Kidney (tissue), 14 donors: ENCODE results near the gene NPRL2. TPM values are rescaled to one million over a fixed set of nuclear protein-coding genes. Genes with fewer than 3 reads are reported as not detected.

Experiments
- DNase-seq, 5 donors: peaks; one replicate each; pipeline ENCODE4 v3.0.0-alpha.2; 2013 to 2020
- FAIRE-seq: peaks from 2 replicates; lab custom pipeline; 2012; peaks lifted over from hg19 to GRCh38; lab: Jason Lieb, UNC
- H3K27ac ChIP-seq, 2 donors: one replicate each; pipeline ENCODE4 v1.7.0; 2013; ENCODE audit warnings: low read depth in 2 of 2, low read length in 2 of 2, inconsistent platforms in 1 of 2
- H3K27me3 ChIP-seq: one replicate; pipeline ENCODE4 v1.7.1; 2013; ENCODE audit warnings: low read length, inconsistent platforms; ENCODE audit not compliant: control insufficient read depth, insufficient read depth
- H3K36me3 ChIP-seq, 3 donors: one replicate each; pipeline versions ENCODE4 v1.7.0 to v1.7.1; 2013; ENCODE audit warnings: low read length in 3 of 3, control low read depth in 1 of 3, inconsistent platforms in 1 of 3; ENCODE audit not compliant: insufficient read depth in 3 of 3, control insufficient read depth in 2 of 3
- H3K4me1 ChIP-seq, 3 donors: one replicate each; pipeline versions ENCODE4 v1.7.0 to v1.7.1; 2013; ENCODE audit warnings: low read length in 3 of 3, inconsistent platforms in 1 of 3, low read depth in 1 of 3; ENCODE audit not compliant: control insufficient read depth in 2 of 3, insufficient read depth in 2 of 3
- H3K4me3 ChIP-seq, 3 donors: one replicate each; pipeline versions ENCODE4 v1.7.0 to v1.8.1; 2013; ENCODE audit warnings: low read length in 3 of 3, control low read depth in 1 of 3, inconsistent platforms in 1 of 3
- H3K9ac ChIP-seq, 3 donors: one replicate each; pipeline versions ENCODE4 v1.7.0 to v1.7.1; 2013; ENCODE audit warnings: low read length in 3 of 3, control low read depth in 1 of 3, inconsistent platforms in 1 of 3
- H3K9me3 ChIP-seq, 3 donors: one replicate each; pipeline versions ENCODE4 v1.7.0 to v1.7.1; 2013; ENCODE audit warnings: low read length in 3 of 3, control low read depth in 1 of 3, inconsistent platforms in 1 of 3; ENCODE audit not compliant: control insufficient read depth in 2 of 3, insufficient read depth in 1 of 3
- CTCF ChIP-seq: IDR thresholded peaks from 3 replicates; pipeline ENCODE4 v1.5.1; 2012; ENCODE audit warnings: mild to moderate bottlenecking, moderate library complexity, borderline replicate concordance; ENCODE audit not compliant: insufficient read depth; ENCODE audit errors: extremely low read depth
- intact Hi-C: fragments of 100-400 bp; cut with DNase I; formaldehyde crosslinking; loops from one replicate; pipeline ENCODE4 v1.11.1; 2022
- polyA plus RNA-seq: library from polyadenylated mRNA; stranded (reverse); fragments of 350-450 nt; fragmentation: Illumina TruSeq; extraction: RNeasy Lipid Tissue Mini Kit (QIAGEN cat#74804); gene quantifications from one replicate; pipeline ENCODE4 v1.2.3, GENCODE V29; 2014; ENCODE audit warnings: low read depth, low replicate concordance; ENCODE audit not compliant: insufficient read depth
- total RNA-seq: library from RNA; stranded (reverse); fragmentation: NEBNext Ultra II Directional; extraction: Animal tissue kit (Norgen Biotek cat#: 25700); gene quantifications from one replicate; pipeline ENCODE4 v1.2.1, GENCODE V29; 2021
- donor health status: control.
- donor health status: control.
- donor health status: control.
- donor health status: control.
- donor health status: control.
- donor health status: DM: yes; HTN: yes; CAD: no.
- donor health status: Normal renal cell carcinoma (clear cell type).

NPRL2 gene
- total and polyA plus RNA-seq, 2 donors from 2014 or later = 23.5 to 39.8 TPM

- Histone ChIP-seq H3K36me3 (peaks cover 3 to 15% (median 12%) of the 10 kb centered on the region in 3 donors), H3K4me3 (peak overlapping the region in 1 of 3 donors; percentile 25), H3K9me3 (no peaks in the 10 kb centered on the region), H3K27ac (peak overlapping the region; percentile 86 to 87), H3K9ac (peak overlapping the region in 1 of 3 donors; percentile 38), H3K27me3 (no peaks in the 10 kb centered on the region), H3K4me1 (peaks cover 3 to 46% (median 31%) of the 10 kb centered on the region in 3 donors)
- TF ChIP-seq CTCF = no peak
- DNase-seq = peak in 1 of 5 donors; percentile 63
- no peak for FAIRE-seq
- intact Hi-C loops = no loop called here
Measured at GRCh38 chr3:50323614-50324199, 26.9 kb downstream of the NPRL2 start.

DNA sequence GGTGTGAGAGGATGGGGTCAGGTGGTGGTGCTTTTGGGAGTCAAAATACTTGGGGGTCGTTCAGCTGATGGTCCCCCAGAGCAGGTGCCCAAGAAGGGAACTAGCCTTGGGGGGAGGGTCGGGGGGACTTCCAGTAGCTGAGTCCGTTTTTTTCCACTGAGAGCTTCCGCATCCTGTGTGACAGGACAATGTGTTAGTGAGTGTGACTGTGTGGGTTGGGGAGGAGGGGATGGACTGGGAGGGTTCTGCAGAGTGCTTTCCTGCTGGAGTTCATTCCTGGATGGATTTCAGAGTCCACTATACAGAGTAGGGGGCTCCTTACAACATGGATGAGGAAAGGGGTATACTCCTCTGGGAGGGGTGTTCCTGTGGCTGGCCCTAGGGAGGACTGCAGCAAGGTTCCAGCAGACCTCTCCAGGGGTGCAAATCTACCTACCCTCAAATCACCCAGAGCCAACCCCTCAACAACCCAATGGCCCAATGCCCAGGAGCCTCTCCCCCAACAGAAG, 27.4 kb downstream of the NPRL2 start:
- TF ChIP-seq CTCF = no peak
- no peaks in the 10 kb centered on the region for H3K9me3 ChIP-seq
- H3K36me3 ChIP-seq = peaks cover 3 to 21% (median 12%) of the 10 kb centered on the region in 3 donors
- peak overlapping the region in 1 of 3 donors; percentile 98 for H3K4me3 ChIP-seq
- no peaks in the 10 kb centered on the region for H3K27me3 ChIP-seq
- FAIRE-seq (no peak), DNase-seq (peak in 2 of 5 donors; percentile 19 to 71)
- peaks cover 3 to 52% (median 30%) of the 10 kb centered on the region in 3 donors for H3K4me1 ChIP-seq
- H3K27ac ChIP-seq = peak overlapping the region; percentile 86 to 87
- intact Hi-C loops = no loop called here
- peak overlapping the region in 1 of 3 donors; percentile 81 for H3K9ac ChIP-seq

- peak within 1 kb of the TSS; percentile 44 to 85 (median 51) for H3K9ac ChIP-seq
- intact Hi-C loops = no loop called here
- H3K4me1 ChIP-seq = peaks cover 3 to 54% (median 30%) of the 10 kb centered on the region in 3 donors
- DNase-seq (peak; percentile 43 to 91 (median 69)), FAIRE-seq (no peak)
- peaks cover 3 to 24% (median 12%) of the 10 kb centered on the region in 3 donors for H3K36me3 ChIP-seq
- peak within 1 kb of the TSS; percentile 97 to 99 for H3K27ac ChIP-seq
- H3K4me3 ChIP-seq = peak within 1 kb of the TSS; percentile 71 to 98 (median 78)
- no peaks in the 10 kb centered on the region for H3K9me3 ChIP-seq
- H3K27me3 ChIP-seq = no peaks in the 10 kb centered on the region
- TF ChIP-seq CTCF = no peak
Measured at GRCh38 chr3:50322386-50323091, 28.0 kb downstream of the NPRL2 start, which contains the start of gene HYAL2. Gene HYAL2, minus strand, starts transcription at chr3:50322745. Its CDS starts 2,256 bp downstream, at chr3:50320489.
